Neural crest cell (in vitro differentiated cells): Measurements from ENCODE around the gene ARFGEF3. TPM values are rescaled to one million over a fixed set of nuclear protein-coding genes. Genes with fewer than 3 reads are reported as not detected.
"Not testable (repeated sequence)": the region's sequence is repeated elsewhere in the genome, so short reads cannot be mapped to it uniquely, and the experiment has no call there.

Experiments used
- DNase-seq: peaks from one replicate; pipeline ENCODE4 v3.0.0; 2021; ENCODE audit warnings: low read depth, mixed read lengths, low spot score
- H3K27ac Mint-ChIP-seq: one replicate; pipeline ENCODE4 v1.8.0; 2021; ENCODE audit warnings: mild to moderate bottlenecking, mixed read lengths; ENCODE audit not compliant: unreplicated experiment
- H3K27me3 Mint-ChIP-seq: 2 replicates; pipeline ENCODE4 v1.8.0; 2021; ENCODE audit warnings: low read depth, mild to moderate bottlenecking, mixed read lengths
- H3K36me3 Mint-ChIP-seq: 2 replicates; pipeline ENCODE4 v1.8.0; 2021; ENCODE audit warnings: low read depth, mild to moderate bottlenecking, mixed read lengths
- H3K4me1 Mint-ChIP-seq: 2 replicates; pipeline ENCODE4 v1.8.0; 2021; ENCODE audit warnings: mixed read lengths
- H3K4me3 Mint-ChIP-seq: one replicate; pipeline ENCODE4 v1.8.0; 2021; ENCODE audit warnings: mild to moderate bottlenecking, mixed read lengths
- H3K9me3 Mint-ChIP-seq: 2 replicates; pipeline ENCODE4 v1.8.0; 2021; ENCODE audit warnings: mixed read lengths
- CTCF ChIP-seq: fragments of 200-600 bp; sonication (generic); conservative IDR thresholded peaks from 2 replicates; pipeline ENCODE4 v1.5.0; 2021; ENCODE audit warnings: antibody characterized with exemption, mild to moderate bottlenecking
- total RNA-seq: library from RNA; stranded (reverse); gene quantifications from 2 replicates; pipeline ENCODE4 v1.2.1, GENCODE V29; 2021

Gene ARFGEF3
- total RNA-seq, 1 donor from 2014 or later: 0.30 TPM

GRCh38 chr6:138346302-138347195 lies 184.8 kb downstream of the ARFGEF3 start:
- H3K4me3 Mint-ChIP-seq: no peak overlapping the region
- H3K36me3 Mint-ChIP-seq: no peaks in the 10 kb centered on the region
- no peaks in the 10 kb centered on the region for H3K9me3 Mint-ChIP-seq
- no peak for TF ChIP-seq CTCF
- H3K27me3 Mint-ChIP-seq: peaks cover 5% of the 10 kb centered on the region
- DNase-seq: no peak
- H3K27ac Mint-ChIP-seq: no peak overlapping the region
- no peaks in the 10 kb centered on the region for H3K4me1 Mint-ChIP-seq

- no peak for DNase-seq
- Mint-ChIP-seq H3K27ac (no peak overlapping the region), H3K27me3 (peaks cover 5% of the 10 kb centered on the region), H3K9me3 (no peaks in the 10 kb centered on the region), H3K36me3 (no peaks in the 10 kb centered on the region), H3K4me3 (no peak overlapping the region), H3K4me1 (no peaks in the 10 kb centered on the region)
- TF ChIP-seq CTCF: no peak
Observed at GRCh38 chr6:138347864-138348263, 186.1 kb downstream of the ARFGEF3 start.

- Mint-ChIP-seq H3K36me3 (no peaks in the 10 kb centered on the region), H3K27me3 (peaks cover 8% of the 10 kb centered on the region), H3K4me1 (no peaks in the 10 kb centered on the region), H3K27ac (no peak overlapping the region), H3K4me3 (no peak overlapping the region), H3K9me3 (no peaks in the 10 kb centered on the region)
- no peak for DNase-seq
- no peak for TF ChIP-seq CTCF
Observed at GRCh38 chr6:138349891-138350290, 188.2 kb downstream of the ARFGEF3 start.

GRCh38 chr6:138357928-138358327 lies 196.2 kb downstream of the ARFGEF3 start:
- no peaks in the 10 kb centered on the region for H3K36me3 Mint-ChIP-seq
- peaks cover 6% of the 10 kb centered on the region for H3K9me3 Mint-ChIP-seq
- H3K27ac Mint-ChIP-seq: no peak overlapping the region
- H3K4me3 Mint-ChIP-seq: no peak overlapping the region
- H3K4me1 Mint-ChIP-seq: no peaks in the 10 kb centered on the region
- H3K27me3 Mint-ChIP-seq: peaks cover 3% of the 10 kb centered on the region
- no peak for DNase-seq
- TF ChIP-seq CTCF: no peak

- not testable (repeated sequence) for H3K27me3 Mint-ChIP-seq, H3K36me3 Mint-ChIP-seq, H3K4me1 Mint-ChIP-seq, H3K4me3 Mint-ChIP-seq, H3K9me3 Mint-ChIP-seq, H3K27ac Mint-ChIP-seq, DNase-seq
Observed at GRCh38 chr6:138368684-138369083, 206.9 kb downstream of the ARFGEF3 start.
